Psoas muscle (tissue), 8 donors: ENCODE data around the gene TMBIM1. TPM values are rescaled to one million over a fixed set of nuclear protein-coding genes. Genes with fewer than 3 reads are reported as not detected.
"Not testable (repeated sequence)": the region's sequence is repeated elsewhere in the genome, so short reads cannot be mapped to it uniquely, and the experiment has no call there.

Experiments
- ATAC-seq, 4 donors: fragments of 200-7000 bp; cut with Tn5 transposase; one replicate each; pipeline ENCODE4 v1.9.1; 2020; ENCODE audit warnings: moderate library complexity in 3 of 4, mild to moderate bottlenecking in 2 of 4
- DNase-seq, 2 donors: peaks; one replicate each; pipeline ENCODE4 v3.0.0-alpha.2; 2020
- H3K27ac ChIP-seq: fragments of 200-600 bp; one replicate; pipeline ENCODE4 v1.8.0; 2022
- H3K27me3 ChIP-seq, 3 donors: fragments of 200-600 bp in 1 of 3; one replicate each; pipeline versions ENCODE4 v1.6.1 to v1.8.0; 2013 to 2022; ENCODE audit warnings: low read length in 2 of 3, mild to moderate bottlenecking in 2 of 3, moderate library complexity in 1 of 3; ENCODE audit not compliant: insufficient read depth in 3 of 3
- H3K36me3 ChIP-seq, 2 donors: fragments of 200-600 bp in 1 of 2; one replicate each; pipeline versions ENCODE4 v1.6.1 to v1.8.0; 2013 to 2022; ENCODE audit warnings: low read depth in 1 of 2, mild to moderate bottlenecking in 1 of 2, moderate library complexity in 1 of 2; ENCODE audit not compliant: insufficient read depth in 1 of 2
- H3K4me1 ChIP-seq: fragments of 200-600 bp; one replicate; pipeline ENCODE4 v1.8.0; 2022
- H3K4me3 ChIP-seq: fragments of 200-600 bp; one replicate; pipeline ENCODE4 v1.8.0; 2022; ENCODE audit warnings: mild to moderate bottlenecking
- H3K9me3 ChIP-seq: fragments of 200-600 bp; one replicate; pipeline ENCODE4 v1.8.0; 2022
- WGBS, 3 donors: extraction: QIAGEN DNeasy Blood & Tissue Kit; methylation state at CpG; one replicate each; pipeline versions ENCODE4 v1.1.6 to v1.1.7; 2013; 5-methylcytosine and 5-hydroxymethylcytosine counted together
- intact Hi-C, 2 donors: fragments of 100-400 bp; cut with DNase I; formaldehyde crosslinking; loops; one replicate each; pipeline versions ENCODE4 v1.11.0 to v1.14.2; 2022
- polyA plus RNA-seq, 3 donors: library from polyadenylated mRNA; stranded (reverse); fragments of 200-250 nt; gene quantifications; one replicate each; pipeline ENCODE4 v1.2.3, GENCODE V29; 2013
- total RNA-seq, 4 donors: library from RNA; stranded (reverse); fragmentation: NEBNext Ultra II Directional in 2 of 4; extraction: Animal tissue kit (Norgen Biotek cat#: 25700) in 2 of 4; gene quantifications; one replicate each; pipeline versions ENCODE4 v1.2.1 to v1.2.4, GENCODE V29; 2021 to 2023
- TF ChIP-seq, protein P1 (sequence below): fragments of 200-600 bp; IDR thresholded peaks from one replicate; pipeline ENCODE4 v1.8.0; 2022; ENCODE audit warnings: antibody characterized with exemption
- donor health status: healthy with polysubstance abuse.
- donor health status: DM: no; HTN: no; CAD: no; lungs with moderate emphysema.
- donor health status: Bipolar disorder and iron deficiency.
- donor health status: healthy.
- donor health status: DM: yes; HTN: yes; CAD: no.
- donor health status: DM: no; HTN: no; CAD: no.
- donor health status: DM: no; HTN: no; CAD: no.
- donor health status: DM: yes; HTN: yes; CAD: no.

The TMBIM1 gene
- total and polyA plus RNA-seq, 7 donors = 152 to 264 (median 167) TPM

DNA sequence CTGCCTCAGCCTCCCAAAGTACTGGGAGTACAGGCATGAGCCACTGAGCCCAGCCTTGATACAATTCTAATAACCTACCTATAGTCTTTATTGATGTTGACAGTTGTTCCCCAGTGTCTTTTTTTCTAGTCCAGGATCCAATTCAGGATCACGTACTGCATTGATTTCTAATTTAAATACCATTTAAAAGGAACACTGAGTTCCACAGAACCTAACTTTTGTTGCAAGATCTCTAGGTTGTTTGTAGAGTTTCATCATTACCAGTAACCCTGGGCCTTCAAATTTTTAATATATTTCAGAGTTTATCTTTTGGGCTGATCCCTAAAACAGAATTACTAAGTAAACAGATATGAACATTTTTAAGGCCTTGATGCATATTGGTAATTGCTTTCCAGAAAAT is 21.1 kb upstream of the TMBIM1 start:
- Histone ChIP-seq H3K27me3 (no peaks in the 10 kb centered on the region), H3K27ac (no peak overlapping the region), H3K4me1 (no peaks in the 10 kb centered on the region), H3K4me3 (no peak overlapping the region), H3K36me3 (no peaks in the 10 kb centered on the region), H3K9me3 (no peaks in the 10 kb centered on the region)
- TF ChIP-seq, protein P1, sequence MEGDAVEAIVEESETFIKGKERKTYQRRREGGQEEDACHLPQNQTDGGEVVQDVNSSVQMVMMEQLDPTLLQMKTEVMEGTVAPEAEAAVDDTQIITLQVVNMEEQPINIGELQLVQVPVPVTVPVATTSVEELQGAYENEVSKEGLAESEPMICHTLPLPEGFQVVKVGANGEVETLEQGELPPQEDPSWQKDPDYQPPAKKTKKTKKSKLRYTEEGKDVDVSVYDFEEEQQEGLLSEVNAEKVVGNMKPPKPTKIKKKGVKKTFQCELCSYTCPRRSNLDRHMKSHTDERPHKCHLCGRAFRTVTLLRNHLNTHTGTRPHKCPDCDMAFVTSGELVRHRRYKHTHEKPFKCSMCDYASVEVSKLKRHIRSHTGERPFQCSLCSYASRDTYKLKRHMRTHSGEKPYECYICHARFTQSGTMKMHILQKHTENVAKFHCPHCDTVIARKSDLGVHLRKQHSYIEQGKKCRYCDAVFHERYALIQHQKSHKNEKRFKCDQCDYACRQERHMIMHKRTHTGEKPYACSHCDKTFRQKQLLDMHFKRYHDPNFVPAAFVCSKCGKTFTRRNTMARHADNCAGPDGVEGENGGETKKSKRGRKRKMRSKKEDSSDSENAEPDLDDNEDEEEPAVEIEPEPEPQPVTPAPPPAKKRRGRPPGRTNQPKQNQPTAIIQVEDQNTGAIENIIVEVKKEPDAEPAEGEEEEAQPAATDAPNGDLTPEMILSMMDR = no peak
- 85 to 92% (median 92%) methylated on average over 1 of the region's 1 CpG for WGBS, 3 donors
- intact Hi-C loops = no loop called here
- ATAC-seq = no peak
- DNase-seq = no peak

DNA sequence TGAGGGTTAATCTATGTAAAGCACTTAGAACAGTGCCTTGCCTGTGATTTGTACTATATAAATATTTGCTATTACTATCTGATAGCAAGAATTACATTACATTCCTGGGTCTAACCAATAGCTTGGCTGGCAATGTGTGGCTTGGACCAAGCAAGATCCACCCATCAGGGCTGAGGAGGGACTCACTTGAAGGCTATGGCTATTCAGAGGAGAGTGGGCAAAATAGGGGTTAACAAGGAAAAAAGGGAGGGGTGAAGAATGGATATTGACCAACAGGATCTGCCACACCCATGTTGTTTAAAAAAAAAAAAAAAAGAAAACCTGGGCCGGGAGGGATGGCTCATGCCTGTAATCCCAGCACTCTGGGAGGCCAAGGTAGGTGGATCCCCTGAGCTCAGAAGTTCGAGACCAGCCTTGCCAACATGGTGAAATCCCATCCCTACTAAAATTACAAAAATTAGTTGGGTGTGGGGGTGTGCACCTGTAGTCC is 20.0 kb upstream of the TMBIM1 start:
- no peak for DNase-seq
- 62 to 100% (median 68%) methylated on average over 1 to 2 of the region's 2 CpGs for WGBS, 3 donors
- H3K36me3 ChIP-seq = no peaks in the 10 kb centered on the region
- TF ChIP-seq, protein P1 = no peak
- intact Hi-C loops = no loop called here
- no peaks in the 10 kb centered on the region for H3K9me3 ChIP-seq
- H3K4me3 ChIP-seq = no peak overlapping the region
- H3K27me3 ChIP-seq = no peaks in the 10 kb centered on the region
- ATAC-seq = no peak
- H3K4me1 ChIP-seq = no peaks in the 10 kb centered on the region
- no peak overlapping the region for H3K27ac ChIP-seq

DNA sequence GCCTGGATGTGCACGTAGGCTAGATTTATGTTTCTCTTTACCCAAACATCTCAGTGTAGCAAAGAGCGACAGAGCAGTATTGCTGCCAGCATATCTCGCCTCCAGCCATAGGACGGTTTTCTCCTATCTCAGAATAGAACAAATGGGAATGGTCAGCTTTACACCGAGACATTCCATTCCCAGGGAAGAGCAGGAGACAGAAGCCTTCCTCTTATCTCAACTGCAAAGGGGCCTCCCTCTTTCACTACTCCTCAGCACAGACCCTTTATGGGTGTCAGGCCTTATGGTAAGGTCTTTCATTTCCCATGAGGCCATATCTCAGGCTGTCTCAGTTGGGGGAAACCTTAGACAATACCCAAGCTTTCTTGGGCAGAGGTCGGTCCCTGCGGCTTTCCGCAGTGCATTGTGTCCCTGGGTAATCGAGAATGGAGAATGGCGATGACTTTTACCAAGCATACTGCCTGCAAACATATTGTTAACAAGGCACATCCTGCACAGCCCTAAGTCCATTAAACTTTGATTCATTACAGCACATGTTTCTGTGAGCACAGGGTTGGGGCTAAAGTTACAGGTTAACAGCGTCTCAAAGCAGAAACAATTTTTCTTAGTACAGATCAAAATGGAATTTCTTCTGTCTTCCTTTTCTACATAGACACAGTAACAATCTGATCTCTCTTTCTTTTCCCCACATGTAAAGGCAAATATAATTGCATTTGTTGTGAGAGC is 19.4 kb upstream of the TMBIM1 start:
- H3K36me3 ChIP-seq, DNase-seq, H3K9me3 ChIP-seq, ATAC-seq, H3K27me3 ChIP-seq, intact Hi-C loops, H3K27ac ChIP-seq, H3K4me3 ChIP-seq, H3K4me1 ChIP-seq: not testable (repeated sequence)
- WGBS, 3 donors = 71 to 78% (median 78%) methylated on average over 11 of the region's 11 CpGs

DNA sequence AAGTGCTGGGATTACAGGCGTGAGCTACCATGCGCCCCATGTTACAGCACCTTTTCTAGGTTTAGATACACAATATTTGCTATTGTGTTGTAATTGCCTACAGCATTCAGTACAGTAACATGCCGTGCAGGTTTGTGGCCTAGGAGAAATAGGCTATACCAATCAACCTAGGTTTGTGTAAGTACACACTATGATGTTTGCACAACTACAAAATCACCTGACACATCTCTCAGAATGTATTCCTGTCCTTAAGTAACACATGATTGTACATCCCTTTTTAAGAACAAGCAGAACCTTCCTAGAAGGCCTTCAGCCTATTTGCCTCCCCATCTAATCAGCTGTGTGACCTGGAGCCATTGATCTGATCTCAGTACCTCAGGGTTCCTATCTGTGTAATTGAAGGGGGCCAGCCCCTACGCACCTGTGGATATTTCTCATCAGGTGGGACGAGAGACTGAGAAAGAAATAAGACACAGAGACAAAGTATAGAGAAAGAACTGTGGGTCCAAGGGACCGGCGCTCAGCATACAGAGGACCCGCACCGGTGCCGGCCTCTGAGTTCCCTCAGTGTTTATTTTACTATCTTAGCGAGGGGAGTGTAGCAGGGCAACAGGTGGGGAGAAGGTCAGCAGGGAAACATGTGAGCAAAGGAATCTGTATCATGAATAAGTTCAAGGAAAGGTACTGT is 18.7 kb upstream of the TMBIM1 start:
- DNase-seq (no peak), ATAC-seq (no peak)
- 87 to 92% (median 89%) methylated on average over 11 of the region's 11 CpGs for WGBS, 3 donors
- Histone ChIP-seq H3K9me3 (no peaks in the 10 kb centered on the region), H3K4me3 (no peak overlapping the region), H3K36me3 (no peaks in the 10 kb centered on the region), H3K4me1 (no peaks in the 10 kb centered on the region), H3K27me3 (no peaks in the 10 kb centered on the region), H3K27ac (no peak overlapping the region)
- TF ChIP-seq, protein P1 = no peak
- intact Hi-C loops = no loop called here

DNA sequence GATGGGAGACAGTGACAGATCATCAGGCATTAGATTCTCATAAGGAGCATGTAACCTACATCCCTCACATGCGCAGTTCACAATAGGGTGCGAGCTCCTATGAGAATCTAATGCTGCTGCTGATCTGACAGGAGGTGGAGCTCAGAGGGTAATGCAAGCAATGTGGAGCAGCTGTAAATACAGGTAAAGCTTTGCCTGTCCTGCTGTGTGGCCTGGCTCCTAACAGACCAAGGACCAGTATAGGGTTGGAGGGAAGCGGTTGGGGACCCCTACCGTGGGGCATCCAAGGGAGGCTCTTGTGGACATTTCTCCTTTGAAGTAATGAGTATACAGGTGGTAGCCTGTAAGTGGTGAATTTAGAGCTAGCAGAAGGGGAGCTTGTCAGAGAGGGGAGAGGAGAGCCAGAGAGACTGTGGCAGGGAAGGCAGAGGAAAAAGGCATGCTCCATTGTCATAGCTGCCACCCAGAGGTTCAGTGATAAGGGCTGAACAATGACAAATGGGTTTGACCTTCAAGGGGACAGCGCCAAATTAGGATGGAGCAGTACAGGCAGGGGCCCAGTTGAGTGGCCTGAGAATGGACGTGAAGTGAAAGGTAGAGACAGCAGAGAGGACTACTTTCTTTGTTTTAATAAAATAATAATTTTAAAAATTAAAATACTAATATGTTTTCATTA is 15.2 kb upstream of the TMBIM1 start:
- WGBS, 3 donors = 86 to 91% (median 90%) methylated on average over 6 of the region's 6 CpGs
- DNase-seq = no peak
- ATAC-seq = no peak
- Histone ChIP-seq H3K4me1 (no peaks in the 10 kb centered on the region), H3K9me3 (no peaks in the 10 kb centered on the region), H3K27ac (no peak overlapping the region), H3K27me3 (no peaks in the 10 kb centered on the region), H3K36me3 (no peaks in the 10 kb centered on the region), H3K4me3 (no peak overlapping the region)
- TF ChIP-seq, protein P1 = no peak
- intact Hi-C loops = no loop called here
